ENCODE data around the gene TROAP.

TROAP gene

GRCh38 chr12:49348781-49349180 is 25.7 kb downstream of the TROAP start:
- H3K4me3 ChIP-seq (ENCODE audit: control insufficient read depth, low read depth, low read length), result no peak overlapping the region
- DNase-seq (ENCODE audit: low read depth), result no peak
- no peak for TF ChIP-seq CTCF (conservative IDR thresholded peaks at IDR 0.05; ENCODE audit: control insufficient read depth, insufficient read depth, low read depth, low read length)

- no peak for TF ChIP-seq CTCF (conservative IDR thresholded peaks at IDR 0.05; ENCODE audit: control insufficient read depth, insufficient read depth, low read depth, low read length)
- DNase-seq (ENCODE audit: low read depth), result no peak
- H3K4me3 ChIP-seq (ENCODE audit: control insufficient read depth, low read depth, low read length), result no peak overlapping the region
Measured at GRCh38 chr12:49349266-49349665, 26.2 kb downstream of the TROAP start.

- TF ChIP-seq CTCF (conservative IDR thresholded peaks at IDR 0.05; ENCODE audit: control insufficient read depth, insufficient read depth, low read depth, low read length), result no peak
- DNase-seq (ENCODE audit: low read depth), result no peak
- H3K4me3 ChIP-seq (ENCODE audit: control insufficient read depth, low read depth, low read length), result no peak overlapping the region
Measured at GRCh38 chr12:49352351-49352750, 29.3 kb downstream of the TROAP start.

- H3K4me3 ChIP-seq (ENCODE audit: control insufficient read depth, low read depth, low read length), result no peak overlapping the region
- no peak for TF ChIP-seq CTCF (conservative IDR thresholded peaks at IDR 0.05; ENCODE audit: control insufficient read depth, insufficient read depth, low read depth, low read length)
- no peak for DNase-seq (ENCODE audit: low read depth)
Measured at GRCh38 chr12:49355913-49356312, 32.9 kb downstream of the TROAP start.

- no peak overlapping the region for H3K4me3 ChIP-seq (ENCODE audit: control insufficient read depth, low read depth, low read length)
- TF ChIP-seq CTCF (conservative IDR thresholded peaks at IDR 0.05; ENCODE audit: control insufficient read depth, insufficient read depth, low read depth, low read length), result peak; percentile 48
- peak; percentile 80 for DNase-seq (ENCODE audit: low read depth)
Measured at GRCh38 chr12:49357103-49357678, 34.1 kb downstream of the TROAP start.

GRCh38 chr12:49358483-49359141 is 35.6 kb downstream of the TROAP start:
- H3K4me3 ChIP-seq (ENCODE audit: control insufficient read depth, low read depth, low read length), result no peak overlapping the region
- TF ChIP-seq CTCF (conservative IDR thresholded peaks at IDR 0.05; ENCODE audit: control insufficient read depth, insufficient read depth, low read depth, low read length), result peak; percentile 91
- peak; percentile 76 for DNase-seq (ENCODE audit: low read depth)

All from fibroblast of mammary gland (primary cell).